Left ventricle myocardium inferior (tissue), 1 donor: Measurements from ENCODE around the gene RESF1. TPM values are rescaled to one million over a fixed set of nuclear protein-coding genes. Genes with fewer than 3 reads are reported as not detected.

Experiments used
- DNase-seq: peaks from one replicate; pipeline ENCODE4 v3.0.0-alpha.2; 2020
- H3K27ac ChIP-seq: fragments of 200-600 bp; replicated peaks from 2 replicates; pipeline ENCODE4 v1.8.0; 2021
- H3K27me3 ChIP-seq: fragments of 200-600 bp; 2 replicates; pipeline ENCODE4 v1.8.0; 2021; ENCODE audit warnings: low read depth
- H3K36me3 ChIP-seq: fragments of 200-600 bp; 2 replicates; pipeline ENCODE4 v1.8.0; 2021
- H3K4me1 ChIP-seq: fragments of 200-600 bp; 2 replicates; pipeline ENCODE4 v1.8.0; 2021
- H3K4me3 ChIP-seq: fragments of 200-600 bp; 2 replicates; pipeline ENCODE4 v1.8.0; 2021; ENCODE audit warnings: mild to moderate bottlenecking, moderate library complexity
- H3K9me3 ChIP-seq: fragments of 200-600 bp; replicated peaks from 2 replicates; pipeline ENCODE4 v1.8.0; 2021
- CTCF ChIP-seq: fragments of 200-600 bp; IDR thresholded peaks from 2 replicates; pipeline ENCODE4 v1.8.0; 2021; ENCODE audit warnings: antibody characterized with exemption, mild to moderate bottlenecking, borderline replicate concordance
- intact Hi-C: fragments of 100-400 bp; cut with micrococcal nuclease; formaldehyde crosslinking; loops from one replicate; pipeline ENCODE4 v1.11.0; 2022
- total RNA-seq: library from RNA; stranded (reverse); fragmentation: NEBNext Ultra II Directional; extraction: Animal tissue kit (Norgen Biotek cat#: 25700); gene quantifications from one replicate; pipeline ENCODE4 v1.2.1, GENCODE V29; 2021
- donor health status: DM: no; HTN: yes; CAD: no; lungs with severe emphysema.

RESF1 gene
- total RNA-seq, 1 donor from 2014 or later: 19.4 TPM

- no peak for DNase-seq
- H3K4me1 ChIP-seq: no peaks in the 10 kb centered on the region
- no peak for TF ChIP-seq CTCF
- peaks cover 30% of the 10 kb centered on the region for H3K9me3 ChIP-seq
- no peak overlapping the region for H3K4me3 ChIP-seq
- intact Hi-C loops: no loop called here
- H3K27ac ChIP-seq: no peak overlapping the region
- no peaks in the 10 kb centered on the region for H3K36me3 ChIP-seq
- H3K27me3 ChIP-seq: no peaks in the 10 kb centered on the region
These were observed 36.2 kb upstream of the RESF1 start for GRCh38 chr12:31923063-31923412.

GRCh38 chr12:31928246-31929026 lies 30.8 kb upstream of the RESF1 start:
- Histone ChIP-seq H3K4me1 (no peaks in the 10 kb centered on the region), H3K27me3 (no peaks in the 10 kb centered on the region), H3K9me3 (peaks cover 10% of the 10 kb centered on the region), H3K27ac (no peak overlapping the region), H3K36me3 (no peaks in the 10 kb centered on the region), H3K4me3 (no peak overlapping the region)
- intact Hi-C loops: no loop called here
- no peak for TF ChIP-seq CTCF
- no peak for DNase-seq

- intact Hi-C loops: no loop called here
- H3K27ac ChIP-seq: no peak overlapping the region
These were observed 30.1 kb upstream of the RESF1 start for GRCh38 chr12:31929027-31929526.

GRCh38 chr12:31931796-31932715 lies 27.2 kb upstream of the RESF1 start:
- intact Hi-C loops: no loop called here

More at GRCh38 chr12:31929027-31929526, 30.1 kb upstream of the RESF1 start:
- no peaks in the 10 kb centered on the region for H3K36me3 ChIP-seq
- TF ChIP-seq CTCF: no peak
- H3K4me1 ChIP-seq: no peaks in the 10 kb centered on the region
- H3K9me3 ChIP-seq: peaks cover 3% of the 10 kb centered on the region
- no peak overlapping the region for H3K4me3 ChIP-seq
- no peaks in the 10 kb centered on the region for H3K27me3 ChIP-seq
- no peak for DNase-seq

More at GRCh38 chr12:31931796-31932715, 27.2 kb upstream of the RESF1 start:
- Histone ChIP-seq H3K4me3 (no peak overlapping the region), H3K27me3 (no peaks in the 10 kb centered on the region), H3K9me3 (peaks cover under 1% of the 10 kb centered on the region), H3K36me3 (no peaks in the 10 kb centered on the region), H3K27ac (no peak overlapping the region), H3K4me1 (no peaks in the 10 kb centered on the region)
- no peak for TF ChIP-seq CTCF
- no peak for DNase-seq
